ENCODE measurements around the gene AGBL1. TPM values are rescaled to one million over a fixed set of nuclear protein-coding genes. Genes with fewer than 3 reads are reported as not detected.

The AGBL1 gene
- total and polyA plus RNA-seq, 2 experiments from 2014 or later, result 0.03 TPM; not detected in 1

DNA sequence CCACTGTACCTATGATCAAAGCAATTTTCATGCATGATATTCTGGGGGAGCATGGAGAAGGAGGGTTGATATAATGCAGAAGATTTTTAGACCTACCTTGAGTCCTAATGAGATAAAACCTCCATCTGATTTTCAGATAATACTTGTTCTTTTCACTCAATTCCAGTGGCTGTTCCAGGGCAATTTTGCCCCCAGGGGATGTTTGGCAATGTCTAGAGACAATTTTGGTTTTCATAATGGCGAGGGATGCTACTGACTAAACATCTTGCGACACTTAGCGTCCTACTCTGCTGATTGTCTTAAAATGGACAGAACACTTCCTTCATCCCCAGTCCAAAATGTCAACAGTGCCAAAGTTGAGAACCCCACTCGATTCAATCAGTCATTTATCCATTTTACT, 26.6 kb downstream of the AGBL1 start (continued):
- TF ChIP-seq ZNF331 (CRISPR knock-in tag; IDR thresholded peaks at IDR 0.05; ENCODE audit: low read depth), result no peak

DNA sequence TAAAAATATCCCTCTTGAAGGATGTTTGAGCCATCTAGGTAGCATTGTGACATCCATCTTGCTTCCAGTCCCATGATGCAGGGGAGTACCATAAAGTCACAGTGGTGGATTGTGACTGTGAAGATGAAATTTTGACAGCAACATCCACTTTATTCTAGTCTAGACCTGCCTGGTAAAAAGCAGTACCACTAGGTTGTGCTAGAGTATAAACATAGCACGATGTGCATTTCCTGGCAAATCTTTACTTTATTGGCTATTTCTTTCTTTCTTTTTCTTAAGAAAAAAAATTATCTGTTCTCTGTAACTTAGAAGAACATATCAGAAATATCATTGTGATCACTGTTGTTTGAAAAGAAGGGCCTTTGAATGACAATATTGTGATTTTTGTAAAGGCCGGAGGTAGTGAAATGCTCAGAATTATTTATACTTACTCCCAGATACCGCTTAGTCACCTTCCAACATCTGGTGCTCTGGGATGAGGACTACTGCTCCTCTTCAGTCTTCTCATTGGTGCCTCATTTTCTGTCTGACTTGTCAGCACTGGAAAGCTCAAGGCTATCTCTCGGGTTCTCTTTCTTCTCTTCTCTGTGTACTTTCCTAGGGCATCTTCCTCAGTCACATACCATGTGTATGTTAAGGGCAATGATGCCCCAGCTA, 35.6 kb downstream of the AGBL1 start:
- H3K4me3 Mint-ChIP-seq, result no peak overlapping the region
- no peaks in the 10 kb centered on the region for H3K27me3 Mint-ChIP-seq (ENCODE audit: insufficient read depth, low read depth, poor library complexity)
- peaks cover 13% of the 10 kb centered on the region for H3K9me3 Mint-ChIP-seq
- Histone ChIP-seq H3K36me3 (ENCODE audit: insufficient read depth) (no peaks in the 10 kb centered on the region), H3K27ac (ENCODE audit: low read depth) (no peak overlapping the region), H3F3A (replicated peaks; ENCODE audit: low read depth) (no peaks in the 10 kb centered on the region), H3K79me2 (replicated peaks; ENCODE audit: insufficient read depth) (no peaks in the 10 kb centered on the region), H3K9me2 (ENCODE audit: insufficient read depth) (0 out of 2 replicates have a peak, but pooled peaks cover 6% of the 10 kb centered on the region), H4K20me1 (replicated peaks; ENCODE audit: insufficient read depth) (no peaks in the 10 kb centered on the region), H2AFZ (no peak overlapping the region), H3K27me3 (ENCODE audit: insufficient read depth) (no peaks in the 10 kb centered on the region), H3K4me1 (ENCODE audit: insufficient read depth) (peaks cover 4% of the 10 kb centered on the region; the same call in 1 of the 2 replicates), H3K4me2 (no peak overlapping the region), H3K4me3 (no peak overlapping the region)
- H3K4me1 Mint-ChIP-seq, result peaks cover 8% of the 10 kb centered on the region; the same call in 2 of the 3 replicates
- DNase-seq (ENCODE audit: low spot score), result peak; percentile 36
- no peak for TF ChIP-seq JUNB (IDR thresholded peaks at IDR 0.05; ENCODE audit: unreplicated experiment)
- TF ChIP-seq, protein P1, sequence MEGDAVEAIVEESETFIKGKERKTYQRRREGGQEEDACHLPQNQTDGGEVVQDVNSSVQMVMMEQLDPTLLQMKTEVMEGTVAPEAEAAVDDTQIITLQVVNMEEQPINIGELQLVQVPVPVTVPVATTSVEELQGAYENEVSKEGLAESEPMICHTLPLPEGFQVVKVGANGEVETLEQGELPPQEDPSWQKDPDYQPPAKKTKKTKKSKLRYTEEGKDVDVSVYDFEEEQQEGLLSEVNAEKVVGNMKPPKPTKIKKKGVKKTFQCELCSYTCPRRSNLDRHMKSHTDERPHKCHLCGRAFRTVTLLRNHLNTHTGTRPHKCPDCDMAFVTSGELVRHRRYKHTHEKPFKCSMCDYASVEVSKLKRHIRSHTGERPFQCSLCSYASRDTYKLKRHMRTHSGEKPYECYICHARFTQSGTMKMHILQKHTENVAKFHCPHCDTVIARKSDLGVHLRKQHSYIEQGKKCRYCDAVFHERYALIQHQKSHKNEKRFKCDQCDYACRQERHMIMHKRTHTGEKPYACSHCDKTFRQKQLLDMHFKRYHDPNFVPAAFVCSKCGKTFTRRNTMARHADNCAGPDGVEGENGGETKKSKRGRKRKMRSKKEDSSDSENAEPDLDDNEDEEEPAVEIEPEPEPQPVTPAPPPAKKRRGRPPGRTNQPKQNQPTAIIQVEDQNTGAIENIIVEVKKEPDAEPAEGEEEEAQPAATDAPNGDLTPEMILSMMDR (conservative IDR thresholded peaks at IDR 0.05; ENCODE audit: low read depth in 2 of 2), result peak; percentile 63 to 70
- ATAC-seq, result peak; percentile 48
- H3K36me3 Mint-ChIP-seq (ENCODE audit: low read depth), result peaks cover 6% of the 10 kb centered on the region; the same call in 1 of the 3 replicates
- no peak overlapping the region for H3K27ac Mint-ChIP-seq

DNA sequence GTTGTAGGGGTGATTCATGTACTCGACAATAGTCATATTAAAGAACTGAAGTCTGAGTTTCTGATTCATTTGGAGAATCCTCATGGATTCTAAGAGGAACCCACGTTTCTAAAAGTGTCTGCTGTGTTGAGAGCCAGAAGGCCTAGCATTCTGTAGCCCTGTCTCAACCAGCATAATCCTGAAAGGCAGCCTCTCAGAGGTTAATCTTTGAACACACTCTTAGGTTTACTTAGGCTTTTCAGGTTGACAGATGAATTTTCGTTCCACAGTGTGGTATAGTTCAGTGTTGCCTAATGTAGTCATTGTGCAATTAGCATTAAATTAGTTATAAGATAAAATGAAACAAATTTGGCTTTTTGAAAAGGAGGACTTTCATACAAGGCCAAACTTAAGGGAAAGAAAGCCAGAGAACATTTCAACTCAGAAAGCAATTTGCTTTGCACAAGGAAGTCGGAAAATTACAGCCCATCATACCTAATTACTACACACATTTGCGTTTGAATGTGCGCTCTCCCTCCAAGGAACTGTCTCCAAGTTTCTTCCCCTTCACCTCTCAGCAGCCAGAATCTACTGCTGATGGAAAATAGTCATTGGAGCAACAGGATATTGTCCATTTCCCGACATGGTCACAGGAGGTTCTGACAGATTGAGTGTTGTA, 42.0 kb downstream of the AGBL1 start:
- Mint-ChIP-seq H3K36me3 (ENCODE audit: low read depth) (peaks cover 2% of the 10 kb centered on the region; the same call in 1 of the 3 replicates), H3K4me3 (no peak overlapping the region), H3K27ac (no peak overlapping the region; the same call in 1 of the 2 replicates), H3K27me3 (ENCODE audit: insufficient read depth, low read depth, poor library complexity) (no peaks in the 10 kb centered on the region), H3K9me3 (no peaks in the 10 kb centered on the region), H3K4me1 (peaks cover 27% of the 10 kb centered on the region; the same call in 2 of the 3 replicates)
- TF ChIP-seq, protein P2, sequence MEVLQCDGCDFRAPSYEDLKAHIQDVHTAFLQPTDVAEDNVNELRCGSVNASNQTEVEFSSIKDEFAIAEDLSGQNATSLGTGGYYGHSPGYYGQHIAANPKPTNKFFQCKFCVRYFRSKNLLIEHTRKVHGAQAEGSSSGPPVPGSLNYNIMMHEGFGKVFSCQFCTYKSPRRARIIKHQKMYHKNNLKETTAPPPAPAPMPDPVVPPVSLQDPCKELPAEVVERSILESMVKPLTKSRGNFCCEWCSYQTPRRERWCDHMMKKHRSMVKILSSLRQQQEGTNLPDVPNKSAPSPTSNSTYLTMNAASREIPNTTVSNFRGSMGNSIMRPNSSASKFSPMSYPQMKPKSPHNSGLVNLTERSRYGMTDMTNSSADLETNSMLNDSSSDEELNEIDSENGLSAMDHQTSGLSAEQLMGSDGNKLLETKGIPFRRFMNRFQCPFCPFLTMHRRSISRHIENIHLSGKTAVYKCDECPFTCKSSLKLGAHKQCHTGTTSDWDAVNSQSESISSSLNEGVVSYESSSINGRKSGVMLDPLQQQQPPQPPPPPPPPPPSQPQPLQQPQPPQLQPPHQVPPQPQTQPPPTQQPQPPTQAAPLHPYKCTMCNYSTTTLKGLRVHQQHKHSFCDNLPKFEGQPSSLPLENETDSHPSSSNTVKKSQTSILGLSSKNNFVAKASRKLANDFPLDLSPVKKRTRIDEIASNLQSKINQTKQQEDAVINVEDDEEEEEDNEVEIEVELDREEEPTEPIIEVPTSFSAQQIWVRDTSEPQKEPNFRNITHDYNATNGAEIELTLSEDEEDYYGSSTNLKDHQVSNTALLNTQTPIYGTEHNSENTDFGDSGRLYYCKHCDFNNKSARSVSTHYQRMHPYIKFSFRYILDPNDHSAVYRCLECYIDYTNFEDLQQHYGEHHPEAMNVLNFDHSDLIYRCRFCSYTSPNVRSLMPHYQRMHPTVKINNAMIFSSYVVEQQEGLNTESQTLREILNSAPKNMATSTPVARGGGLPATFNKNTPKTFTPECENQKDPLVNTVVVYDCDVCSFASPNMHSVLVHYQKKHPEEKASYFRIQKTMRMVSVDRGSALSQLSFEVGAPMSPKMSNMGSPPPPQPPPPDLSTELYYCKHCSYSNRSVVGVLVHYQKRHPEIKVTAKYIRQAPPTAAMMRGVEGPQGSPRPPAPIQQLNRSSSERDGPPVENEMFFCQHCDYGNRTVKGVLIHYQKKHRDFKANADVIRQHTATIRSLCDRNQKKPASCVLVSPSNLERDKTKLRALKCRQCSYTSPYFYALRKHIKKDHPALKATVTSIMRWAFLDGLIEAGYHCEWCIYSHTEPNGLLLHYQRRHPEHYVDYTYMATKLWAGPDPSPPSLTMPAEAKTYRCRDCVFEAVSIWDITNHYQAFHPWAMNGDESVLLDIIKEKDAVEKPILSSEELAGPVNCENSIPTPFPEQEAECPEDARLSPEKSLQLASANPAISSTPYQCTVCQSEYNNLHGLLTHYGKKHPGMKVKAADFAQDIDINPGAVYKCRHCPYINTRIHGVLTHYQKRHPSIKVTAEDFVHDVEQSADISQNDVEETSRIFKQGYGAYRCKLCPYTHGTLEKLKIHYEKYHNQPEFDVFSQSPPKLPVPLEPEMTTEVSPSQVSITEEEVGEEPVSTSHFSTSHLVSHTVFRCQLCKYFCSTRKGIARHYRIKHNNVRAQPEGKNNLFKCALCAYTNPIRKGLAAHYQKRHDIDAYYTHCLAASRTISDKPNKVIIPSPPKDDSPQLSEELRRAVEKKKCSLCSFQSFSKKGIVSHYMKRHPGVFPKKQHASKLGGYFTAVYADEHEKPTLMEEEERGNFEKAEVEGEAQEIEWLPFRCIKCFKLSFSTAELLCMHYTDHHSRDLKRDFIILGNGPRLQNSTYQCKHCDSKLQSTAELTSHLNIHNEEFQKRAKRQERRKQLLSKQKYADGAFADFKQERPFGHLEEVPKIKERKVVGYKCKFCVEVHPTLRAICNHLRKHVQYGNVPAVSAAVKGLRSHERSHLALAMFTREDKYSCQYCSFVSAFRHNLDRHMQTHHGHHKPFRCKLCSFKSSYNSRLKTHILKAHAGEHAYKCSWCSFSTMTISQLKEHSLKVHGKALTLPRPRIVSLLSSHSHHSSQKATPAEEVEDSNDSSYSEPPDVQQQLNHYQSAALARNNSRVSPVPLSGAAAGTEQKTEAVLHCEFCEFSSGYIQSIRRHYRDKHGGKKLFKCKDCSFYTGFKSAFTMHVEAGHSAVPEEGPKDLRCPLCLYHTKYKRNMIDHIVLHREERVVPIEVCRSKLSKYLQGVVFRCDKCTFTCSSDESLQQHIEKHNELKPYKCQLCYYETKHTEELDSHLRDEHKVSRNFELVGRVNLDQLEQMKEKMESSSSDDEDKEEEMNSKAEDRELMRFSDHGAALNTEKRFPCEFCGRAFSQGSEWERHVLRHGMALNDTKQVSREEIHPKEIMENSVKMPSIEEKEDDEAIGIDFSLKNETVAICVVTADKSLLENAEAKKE (CRISPR knock-in tag; IDR thresholded peaks at IDR 0.05), result 0 out of 2 replicates have a peak, but pooled peaks have one; percentile 3
- TF ChIP-seq POLR2AphosphoS5 (IDR thresholded peaks at IDR 0.05; ENCODE audit: low read depth), result no peak
- Histone ChIP-seq H3K4me3 (no peak overlapping the region), H3K27me3 (ENCODE audit: insufficient read depth) (no peaks in the 10 kb centered on the region), H3K27ac (ENCODE audit: low read depth) (peak overlapping the region; percentile 0), H2AFZ (peak overlapping the region; percentile 24; the same call in 1 of the 2 replicates), H3F3A (replicated peaks; ENCODE audit: low read depth) (no peaks in the 10 kb centered on the region), H3K4me2 (peak overlapping the region; percentile 2), H3K9me2 (ENCODE audit: insufficient read depth) (peaks cover 12% of the 10 kb centered on the region), H3K36me3 (ENCODE audit: insufficient read depth) (no peaks in the 10 kb centered on the region), H3K4me1 (ENCODE audit: insufficient read depth) (peaks cover 20% of the 10 kb centered on the region), H3K79me2 (replicated peaks; ENCODE audit: insufficient read depth) (no peaks in the 10 kb centered on the region), H4K20me1 (replicated peaks; ENCODE audit: insufficient read depth) (no peaks in the 10 kb centered on the region)
- DNase-seq (ENCODE audit: low spot score), result no peak
- ATAC-seq, result no peak

All from GM23338 (cell line).